ENCODE results near the gene KRT7.

The KRT7 gene

DNA sequence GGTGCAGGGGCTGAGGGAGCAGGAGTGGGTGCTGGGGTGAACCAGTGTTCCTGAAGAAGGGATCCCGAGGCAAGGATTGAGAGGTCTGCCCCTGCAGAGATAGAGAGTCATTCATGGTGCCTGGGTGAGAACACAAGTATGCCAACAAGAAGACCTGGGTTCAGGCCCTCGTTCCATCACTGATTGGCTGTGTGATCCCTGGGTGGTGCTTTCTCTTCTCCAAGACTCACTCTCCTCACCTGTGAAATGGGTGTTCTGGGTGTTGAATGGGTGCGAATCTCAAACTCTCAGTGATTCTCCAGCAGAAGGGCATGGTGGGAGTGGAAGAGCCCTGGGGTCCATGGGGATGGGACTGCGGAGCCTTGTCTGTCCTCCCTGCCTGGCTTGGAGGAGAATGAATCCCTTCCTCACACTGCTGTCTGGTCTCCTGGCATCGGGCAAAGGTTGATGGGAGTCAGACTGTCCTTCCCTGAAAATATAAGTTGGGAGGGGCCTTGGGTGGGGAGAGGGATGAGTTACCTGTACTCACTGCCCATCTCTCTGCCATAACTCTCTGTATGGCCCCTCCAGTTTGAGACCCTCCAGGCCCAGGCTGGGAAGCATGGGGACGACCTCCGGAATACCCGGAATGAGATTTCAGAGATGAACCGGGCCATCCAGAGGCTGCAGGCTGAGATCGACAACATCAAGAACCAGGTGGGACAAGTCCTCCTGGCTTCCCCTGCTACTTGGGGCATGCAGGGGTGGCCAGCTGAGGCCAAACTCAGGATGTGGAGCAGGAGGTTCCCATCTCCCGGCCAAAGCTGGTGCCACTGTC, 9.6 kb downstream of the KRT7 start:
- H3K4me1 ChIP-seq (ENCODE audit: control insufficient read depth, low read length) = peaks cover 8% of the 10 kb centered on the region
- no peak overlapping the region for H3K27ac ChIP-seq (ENCODE audit: low read depth, low read length)
- TF ChIP-seq CTCF (IDR thresholded peaks at IDR 0.05; ENCODE audit: low read depth, low read length, poor library complexity, severe bottlenecking) = no peak
- no peak for TF ChIP-seq EZH2phosphoT487 (IDR thresholded peaks at IDR 0.05; ENCODE audit: borderline replicate concordance, low read length)
- H3F3A ChIP-seq (ENCODE audit: control insufficient read depth, insufficient read depth) = no peaks in the 10 kb centered on the region
- no peaks in the 10 kb centered on the region for H4K20me1 ChIP-seq (ENCODE audit: control insufficient read depth, insufficient read depth, low read depth, low read length)
- peaks cover 2% of the 10 kb centered on the region; the same call in 1 of the 2 replicates for H3K27me3 ChIP-seq (ENCODE audit: control insufficient read depth, low read length)
- no peaks in the 10 kb centered on the region for H3K79me2 ChIP-seq (ENCODE audit: control insufficient read depth, low read length)
- H3K9me3 ChIP-seq (ENCODE audit: control insufficient read depth, insufficient read depth, low read length) = no peaks in the 10 kb centered on the region
- H3K36me3 ChIP-seq (ENCODE audit: control insufficient read depth, low read length) = no peaks in the 10 kb centered on the region
- H3K4me3 ChIP-seq (ENCODE audit: low read length) = no peak overlapping the region
- H3K4me2 ChIP-seq (ENCODE audit: low read length) = no peak overlapping the region
- no peaks in the 10 kb centered on the region for H3K9me2 ChIP-seq (replicated peaks; ENCODE audit: control insufficient read depth, low read length)

DNA sequence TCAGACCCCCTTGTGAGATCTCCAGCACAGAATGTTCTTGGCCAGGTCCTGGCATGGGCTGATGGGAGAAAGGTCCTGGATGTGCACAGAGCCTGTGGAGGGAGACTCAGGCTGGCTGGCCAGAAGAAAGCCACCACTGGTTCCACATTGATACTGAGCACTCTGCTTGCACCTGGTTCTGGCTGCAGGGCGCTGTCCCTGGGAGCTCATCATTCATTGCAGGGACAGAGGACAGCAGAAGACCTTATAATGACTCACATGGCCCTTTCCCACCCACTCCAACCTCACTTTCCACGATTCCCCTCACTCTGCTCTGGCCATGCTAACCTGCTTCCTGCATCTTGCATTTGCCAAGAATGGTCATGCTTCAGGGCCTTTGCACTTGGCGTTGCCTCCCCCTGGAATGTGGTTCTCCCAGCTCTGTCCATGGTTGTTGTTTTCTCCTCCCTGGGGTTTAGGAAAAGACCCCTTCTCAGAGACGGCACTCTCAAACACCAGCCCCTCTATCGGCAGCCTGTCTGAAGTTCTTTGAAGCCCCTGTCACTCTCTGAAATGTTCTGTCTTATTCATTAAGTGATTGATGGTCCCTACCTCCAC, 10.3 kb downstream of the KRT7 start:
- TF ChIP-seq CTCF (IDR thresholded peaks at IDR 0.05; ENCODE audit: low read depth, low read length, poor library complexity, severe bottlenecking) (no peak), EZH2phosphoT487 (IDR thresholded peaks at IDR 0.05; ENCODE audit: borderline replicate concordance, low read length) (no peak)
- no peaks in the 10 kb centered on the region for H3K79me2 ChIP-seq (ENCODE audit: control insufficient read depth, low read length)
- no peak overlapping the region for H3K27ac ChIP-seq (ENCODE audit: low read depth, low read length)
- peaks cover 8% of the 10 kb centered on the region for H3K4me1 ChIP-seq (ENCODE audit: control insufficient read depth, low read length)
- H3K9me2 ChIP-seq (replicated peaks; ENCODE audit: control insufficient read depth, low read length) = no peaks in the 10 kb centered on the region
- H3K9me3 ChIP-seq (ENCODE audit: control insufficient read depth, insufficient read depth, low read length) = no peaks in the 10 kb centered on the region
- H3F3A ChIP-seq (ENCODE audit: control insufficient read depth, insufficient read depth) = no peaks in the 10 kb centered on the region
- H3K4me2 ChIP-seq (ENCODE audit: low read length) = peak overlapping the region; percentile 8; the same call in 1 of the 2 replicates
- H3K27me3 ChIP-seq (ENCODE audit: control insufficient read depth, low read length) = peaks cover 2% of the 10 kb centered on the region; the same call in 1 of the 2 replicates
- H3K36me3 ChIP-seq (ENCODE audit: control insufficient read depth, low read length) = no peaks in the 10 kb centered on the region
- no peaks in the 10 kb centered on the region for H4K20me1 ChIP-seq (ENCODE audit: control insufficient read depth, insufficient read depth, low read depth, low read length)
- no peak overlapping the region for H3K4me3 ChIP-seq (ENCODE audit: low read length)

GRCh38 chr12:52243856-52244614, 11.0 kb downstream of the KRT7 start:
- Histone ChIP-seq H3K4me2 (ENCODE audit: low read length) (peak overlapping the region; percentile 8; the same call in 1 of the 2 replicates), H4K20me1 (ENCODE audit: control insufficient read depth, insufficient read depth, low read depth, low read length) (no peaks in the 10 kb centered on the region), H3K4me3 (ENCODE audit: low read length) (no peak overlapping the region), H3K36me3 (ENCODE audit: control insufficient read depth, low read length) (no peaks in the 10 kb centered on the region), H3F3A (ENCODE audit: control insufficient read depth, insufficient read depth) (no peaks in the 10 kb centered on the region), H3K9me2 (replicated peaks; ENCODE audit: control insufficient read depth, low read length) (no peaks in the 10 kb centered on the region), H3K27ac (ENCODE audit: low read depth, low read length) (no peak overlapping the region), H3K27me3 (ENCODE audit: control insufficient read depth, low read length) (peaks cover 2% of the 10 kb centered on the region; the same call in 1 of the 2 replicates), H3K4me1 (ENCODE audit: control insufficient read depth, low read length) (peaks cover 8% of the 10 kb centered on the region), H3K9me3 (ENCODE audit: control insufficient read depth, insufficient read depth, low read length) (no peaks in the 10 kb centered on the region), H3K79me2 (ENCODE audit: control insufficient read depth, low read length) (no peaks in the 10 kb centered on the region)
- TF ChIP-seq EZH2phosphoT487 (IDR thresholded peaks at IDR 0.05; ENCODE audit: borderline replicate concordance, low read length) = no peak
- TF ChIP-seq CTCF (IDR thresholded peaks at IDR 0.05; ENCODE audit: low read depth, low read length, poor library complexity, severe bottlenecking) = no peak
